ENCODE measurements around the gene TMEM139.

TMEM139 gene

GRCh38 chr7:143290293-143290692 is 5.5 kb downstream of the TMEM139 start:
- no peak for DNase-seq

GRCh38 chr7:143292876-143293275 is 8.1 kb downstream of the TMEM139 start:
- DNase-seq, result no peak

- no peak for DNase-seq
These were observed 11.1 kb downstream of the TMEM139 start for GRCh38 chr7:143295870-143296269.

- no peak for DNase-seq
These were observed 11.9 kb downstream of the TMEM139 start for GRCh38 chr7:143296686-143297085.

DNA sequence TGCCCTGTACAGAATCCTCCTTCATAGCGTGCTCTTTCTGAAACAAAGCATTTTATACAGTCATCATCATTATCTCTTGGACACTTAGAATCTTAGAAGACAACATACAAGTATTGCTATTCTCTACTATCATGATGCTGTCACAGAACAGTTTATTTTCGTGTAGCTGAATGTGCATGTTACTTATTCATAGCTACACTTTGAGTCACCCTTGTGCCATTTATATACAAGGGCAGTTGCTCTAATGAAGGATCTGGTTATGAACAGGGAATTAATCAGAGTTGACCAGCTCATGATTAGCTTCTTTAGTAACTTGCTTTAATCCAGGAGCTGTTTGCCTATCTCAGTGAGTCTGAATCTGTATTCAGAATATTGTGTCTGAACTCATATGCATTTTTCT is 14.6 kb downstream of the TMEM139 start:
- DNase-seq, result no peak

- DNase-seq, result no peak
These were observed 15.1 kb downstream of the TMEM139 start for GRCh38 chr7:143299840-143300239.

- no peak for DNase-seq
These were observed 16.5 kb downstream of the TMEM139 start for GRCh38 chr7:143300959-143301935.

- DNase-seq, result no peak
These were observed 19.0 kb downstream of the TMEM139 start for GRCh38 chr7:143303733-143304132.

DNA sequence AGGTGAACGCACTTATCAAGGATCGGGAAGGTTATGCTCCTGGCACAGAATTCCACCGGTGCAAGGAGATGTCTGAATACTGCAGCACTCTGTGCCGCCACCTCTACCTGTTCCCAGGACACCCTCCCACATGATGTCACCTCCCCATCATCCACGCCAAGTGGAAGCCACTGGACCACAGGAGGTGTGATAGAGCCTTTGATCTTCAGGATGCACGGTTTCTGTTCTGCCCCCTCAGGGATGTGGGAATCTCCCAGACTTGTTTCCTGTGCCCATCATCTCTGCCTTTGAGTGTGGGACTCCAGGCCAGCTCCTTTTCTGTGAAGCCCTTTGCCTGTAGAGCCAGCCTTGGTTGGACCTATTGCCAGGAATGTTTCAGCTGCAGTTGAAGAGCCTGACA is 20.2 kb downstream of the TMEM139 start:
- no peak for DNase-seq

DNA sequence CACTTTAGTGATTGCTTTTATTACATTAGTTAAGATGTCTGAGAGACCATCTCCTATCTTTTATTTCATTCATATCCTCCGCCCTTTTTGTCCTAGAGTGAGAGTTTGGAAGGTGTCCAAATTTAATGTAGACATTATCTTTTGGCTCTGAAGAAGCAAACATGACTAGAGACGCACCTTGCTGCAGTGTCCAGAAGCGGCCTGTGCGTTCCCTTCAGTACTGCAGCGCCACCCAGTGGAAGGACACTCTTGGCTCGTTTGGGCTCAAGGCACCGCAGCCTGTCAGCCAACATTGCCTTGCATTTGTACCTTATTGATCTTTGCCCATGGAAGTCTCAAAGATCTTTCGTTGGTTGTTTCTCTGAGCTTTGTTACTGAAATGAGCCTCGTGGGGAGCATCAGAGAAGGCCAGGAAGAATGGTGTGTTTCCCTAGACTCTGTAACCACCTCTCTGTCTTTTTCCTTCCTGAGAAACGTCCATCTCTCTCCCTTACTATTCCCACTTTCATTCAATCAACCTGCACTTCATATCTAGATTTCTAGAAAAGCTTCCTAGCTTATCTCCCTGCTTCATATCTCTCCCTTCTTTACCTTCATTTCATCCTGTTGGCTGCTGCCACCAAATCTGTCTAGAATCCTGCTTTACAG is 20.8 kb downstream of the TMEM139 start:
- peak; percentile 42 to 50 for DNase-seq

DNA sequence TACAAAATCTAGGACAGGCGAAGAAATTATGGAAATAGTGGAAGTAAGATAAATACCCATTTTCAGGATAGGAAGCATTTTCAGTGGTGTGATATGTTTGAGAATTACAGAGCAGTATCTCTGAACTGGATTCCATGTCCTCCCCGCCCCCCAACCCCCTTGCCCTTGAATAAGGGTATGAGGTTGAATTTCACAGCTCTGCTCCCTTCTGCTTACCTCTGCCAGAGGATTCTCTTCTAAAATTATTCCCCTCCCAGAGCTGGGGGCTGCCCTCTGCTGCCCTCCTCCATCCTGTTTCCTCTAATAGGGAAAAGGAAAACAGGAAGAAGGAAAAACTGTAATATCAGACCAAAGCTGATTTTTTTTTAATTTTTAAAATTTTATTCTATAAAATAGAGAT is 23.9 kb downstream of the TMEM139 start:
- DNase-seq, result no peak

DNA sequence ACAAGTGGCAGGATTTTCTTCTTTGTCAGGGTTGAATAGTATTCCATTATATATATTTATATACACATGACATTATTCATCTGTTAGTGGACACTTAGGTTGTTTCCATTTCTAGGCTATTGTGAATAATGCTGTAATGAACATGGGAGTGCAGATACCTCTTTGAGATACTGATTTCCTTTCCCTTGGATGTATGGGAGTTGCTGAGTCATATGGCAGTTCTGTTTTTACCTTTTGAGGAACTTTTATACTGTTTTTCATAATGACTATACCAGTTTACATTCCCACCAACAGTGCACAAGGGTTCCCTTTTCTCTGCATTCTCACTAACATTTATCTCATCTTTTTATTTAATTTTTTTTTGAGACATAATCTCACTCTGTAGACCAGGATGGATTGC is 29.4 kb downstream of the TMEM139 start:
- DNase-seq, result no peak

GRCh38 chr7:143315776-143316175 is 31.0 kb downstream of the TMEM139 start, which contains the start of gene CLCN1:
CLCN1 (plus strand) TSS chr7:143316111; CDS start chr7:143316213, 102 bp downstream.
- DNase-seq, result no peak

- DNase-seq, result no peak
These were observed 31.7 kb downstream of the TMEM139 start for GRCh38 chr7:143316492-143316891.

DNA sequence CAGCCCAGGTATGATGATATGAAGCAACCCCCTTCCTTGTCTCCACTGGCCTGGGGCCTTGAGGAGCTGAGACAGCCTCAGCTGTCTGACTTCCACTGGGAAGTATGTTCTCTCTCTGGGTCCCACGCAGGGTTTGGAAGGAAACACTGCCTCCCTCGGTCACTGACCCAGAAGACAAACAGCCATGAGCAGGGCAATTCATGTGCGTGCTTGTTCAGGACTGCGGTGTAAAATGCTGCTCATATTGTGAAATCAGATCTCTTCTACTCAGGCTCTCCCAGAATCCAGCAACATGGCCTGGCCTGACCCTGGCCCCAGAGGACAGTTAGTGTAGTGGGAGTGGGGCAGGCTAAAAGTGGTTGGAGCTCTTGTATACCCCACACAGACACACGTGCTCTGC is 33.9 kb downstream of the TMEM139 start:
- DNase-seq, result no peak

- no peak for DNase-seq
These were observed 35.9 kb downstream of the TMEM139 start for GRCh38 chr7:143320620-143321019.

GRCh38 chr7:143321242-143321641 is 36.5 kb downstream of the TMEM139 start:
- no peak for DNase-seq

DNA sequence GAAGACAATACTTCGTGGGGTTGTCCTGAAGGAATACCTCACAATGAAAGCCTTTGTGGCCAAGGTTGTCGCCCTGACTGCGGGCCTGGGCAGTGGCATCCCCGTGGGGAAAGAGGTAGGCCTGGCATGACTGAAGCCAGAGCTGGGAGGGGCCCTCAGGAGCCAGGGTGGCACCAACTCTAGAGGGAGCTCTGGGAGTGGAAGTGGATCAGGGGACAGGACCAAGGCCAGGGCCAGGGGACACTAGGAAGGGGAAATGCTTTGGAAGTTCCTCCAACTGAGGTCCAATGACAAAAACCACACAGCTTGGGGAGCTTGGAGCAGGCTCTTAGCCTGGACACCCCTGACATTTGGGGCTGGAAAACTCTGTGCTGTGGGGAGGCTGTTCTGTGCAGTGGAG is 37.0 kb downstream of the TMEM139 start:
- peak in 1 of 2 donors; percentile 23 for DNase-seq

DNA sequence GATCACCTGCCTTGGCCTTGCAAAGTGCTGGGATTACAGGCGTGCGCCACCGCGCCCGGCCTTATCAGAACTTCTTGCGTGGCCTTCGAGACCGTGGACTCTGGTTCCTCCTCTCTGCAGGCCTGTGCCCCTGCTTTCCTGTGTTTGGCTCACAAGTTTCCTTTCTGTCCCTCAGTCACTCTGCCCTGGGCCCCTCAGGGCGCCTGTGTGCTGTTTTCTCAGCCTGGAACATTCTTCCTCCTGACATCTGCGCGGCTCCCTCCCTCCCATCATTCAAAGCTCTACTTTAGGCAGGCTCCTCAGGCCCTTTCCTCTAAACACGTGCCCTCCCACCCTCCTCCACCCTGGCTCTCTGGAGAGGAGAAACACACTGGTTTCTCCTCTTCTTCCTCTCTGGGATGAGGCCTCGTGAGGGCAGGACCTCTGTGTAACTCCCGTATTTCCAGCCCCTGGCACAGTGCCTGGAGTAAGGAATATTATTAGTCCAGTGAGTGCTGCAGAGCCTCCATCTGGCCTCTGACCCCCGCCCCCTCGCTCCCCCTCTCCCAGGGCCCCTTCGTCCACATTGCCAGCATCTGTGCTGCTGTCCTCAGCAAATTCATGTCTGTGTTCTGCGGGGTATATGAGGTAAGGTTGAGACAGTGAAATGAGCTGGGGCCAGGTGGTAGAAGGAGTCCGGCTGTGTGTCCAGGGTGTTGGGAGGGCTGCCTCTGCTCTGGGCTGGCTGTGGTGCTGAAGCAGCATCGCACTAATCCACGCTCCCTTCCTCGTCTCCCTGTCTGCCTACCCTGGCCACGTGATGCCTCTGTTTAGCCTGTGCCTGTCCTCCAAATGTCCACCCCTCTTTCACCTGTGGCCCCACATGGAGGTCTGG is 38.2 kb downstream of the TMEM139 start:
- DNase-seq, result no peak

DNA sequence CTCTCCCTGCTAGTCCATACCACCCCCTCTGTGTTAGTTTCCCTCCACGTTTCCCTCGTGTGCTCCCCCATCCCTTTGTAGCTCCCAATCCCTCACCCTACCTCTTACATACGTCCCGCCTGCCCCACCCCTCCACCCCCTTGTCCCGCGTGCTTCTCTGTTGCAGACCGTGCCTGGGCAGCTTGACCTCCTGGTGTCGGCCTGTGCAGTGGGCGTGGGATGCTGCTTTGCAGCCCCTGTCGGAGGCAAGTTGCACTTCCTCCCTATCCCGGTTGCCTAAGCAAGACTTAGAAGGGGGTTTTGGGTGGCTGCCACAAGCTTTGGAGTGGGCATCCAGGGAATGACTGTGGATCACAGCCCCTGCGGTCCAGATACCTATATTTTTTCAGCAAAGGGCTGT is 38.9 kb downstream of the TMEM139 start:
- DNase-seq, result no peak

- no peak for DNase-seq
These were observed 40.5 kb downstream of the TMEM139 start for GRCh38 chr7:143325240-143325639.

- no peak for DNase-seq
These were observed 43.1 kb downstream of the TMEM139 start for GRCh38 chr7:143327903-143328302.

Data from hippocampal formation (tissue), 2 donors.